ENCODE measurements around the gene SMARCA4.

Gene SMARCA4

DNA sequence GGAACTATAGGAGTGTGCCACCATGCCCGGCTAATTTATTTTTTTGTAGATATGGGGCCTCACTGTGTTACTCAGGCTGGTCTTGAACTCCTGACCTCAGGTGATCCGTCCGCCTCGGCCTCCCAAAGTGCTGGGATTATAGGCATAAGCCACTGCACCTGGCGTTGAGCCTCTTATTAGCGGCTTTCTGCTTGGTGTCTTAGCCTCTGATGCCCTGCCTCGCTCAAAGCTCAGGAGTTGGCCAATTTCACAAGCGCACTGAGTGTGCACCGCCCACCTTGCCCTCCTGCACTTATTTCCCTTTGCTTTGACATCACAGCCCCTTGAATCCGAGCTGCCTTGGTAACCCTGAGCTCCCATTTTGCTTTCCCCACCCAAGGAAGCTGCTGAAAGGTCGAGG lies 42.5 kb upstream of the SMARCA4 start:
- CTCF ChIA-PET, result interaction anchor here (1.2 kb wide), 1 partner anchor 41 kb away, joined by 3 read pairs; no protein-coding TSS in a partner anchor
- POLR2A ChIA-PET, result no interaction called here
- WGBS (ENCODE audit: insufficient coverage), result 92% methylated on average over 11 of the region's 11 CpGs

DNA sequence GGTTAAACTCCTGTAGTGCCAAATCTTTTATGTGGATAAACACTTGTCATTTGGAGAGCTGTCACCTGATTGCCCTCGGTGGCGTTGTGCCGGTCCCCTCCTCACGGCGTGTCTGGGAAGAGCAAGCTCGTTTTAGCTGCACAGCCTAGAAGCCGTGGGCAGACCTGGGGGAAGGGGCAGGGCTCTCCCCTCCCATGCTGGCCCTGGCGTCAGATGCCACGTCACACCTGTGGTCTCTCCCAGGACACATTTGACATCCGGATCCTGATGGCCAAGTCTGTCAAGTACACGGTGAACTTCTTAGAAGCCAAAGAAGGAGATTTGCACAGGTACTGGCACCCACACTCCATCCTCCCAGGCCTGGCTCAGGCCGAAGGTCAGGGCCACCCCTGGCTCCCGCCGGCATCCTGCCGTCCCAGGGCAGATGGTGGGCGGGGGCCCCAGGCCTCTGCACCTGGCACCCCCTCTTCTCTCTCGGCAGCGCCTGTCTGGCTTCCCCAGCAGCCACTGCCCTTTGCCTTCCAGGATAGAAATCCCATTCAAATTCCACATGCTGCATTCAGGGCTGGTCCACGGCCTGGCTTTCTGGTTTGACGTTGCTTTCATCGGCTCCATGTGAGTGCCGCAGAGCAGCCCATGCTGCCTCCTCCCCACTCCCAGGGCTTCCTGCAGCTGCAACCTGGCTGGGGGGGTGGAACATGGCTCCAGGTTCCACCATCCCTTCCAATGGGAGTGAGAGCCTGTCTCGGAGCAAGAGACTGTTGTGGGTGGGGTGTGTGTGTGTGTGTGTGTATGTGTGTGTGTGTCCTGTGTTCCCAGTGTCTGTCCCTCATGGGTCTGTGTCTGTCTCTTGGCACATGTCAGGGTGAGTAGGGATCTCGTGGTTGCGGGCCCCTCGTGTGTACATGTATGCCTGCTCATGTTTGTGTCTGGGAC lies 41.2 kb upstream of the SMARCA4 start:
- ChIA-PET POLR2A (no interaction called here), CTCF (interaction anchor here (0.6 to 1.2 kb wide), 2 partner anchors 42 to 61 kb away, joined by 3 read pairs; no protein-coding TSS in a partner anchor)
- H3K9me3 ChIP-seq (ENCODE audit: control extremely low read depth in 1 of 5, control insufficient read depth in 4 of 5, insufficient read depth in 2 of 5, low read depth in 1 of 5, low read length in 4 of 5), result no peaks in the 10 kb centered on the region
- DNase-seq, result no peak
- H3K27me3 ChIP-seq (replicated peaks in 2 of 5; ENCODE audit: control insufficient read depth in 4 of 5, insufficient read depth in 5 of 5, low read length in 4 of 5), result no peaks in the 10 kb centered on the region
- H3K4me3 ChIP-seq (ENCODE audit: control insufficient read depth in 1 of 7, extremely low read depth in 1 of 7, insufficient read depth in 4 of 7, low read depth in 2 of 7, low read length in 6 of 7), result no peak overlapping the region
- H3K27ac ChIP-seq (ENCODE audit: insufficient read depth in 1 of 2, low read depth in 1 of 2, low read length in 2 of 2, poor library complexity in 1 of 2, severe bottlenecking in 2 of 2), result no peak overlapping the region
- WGBS (ENCODE audit: insufficient coverage), result 93% methylated on average over 23 of the region's 26 CpGs
- H3K36me3 ChIP-seq (ENCODE audit: control insufficient read depth in 4 of 4, insufficient read depth in 4 of 4, low read length in 3 of 4), result peaks cover 7 to 79% (median 49%) of the 10 kb centered on the region in 4 experiments
- H3K4me1 ChIP-seq (ENCODE audit: control extremely low read depth in 1 of 4, control insufficient read depth in 4 of 4, insufficient read depth in 4 of 4, low read length in 3 of 4), result no peaks in the 10 kb centered on the region

More for the DNA sequence above, 42.5 kb upstream of the SMARCA4 start:
- H3K36me3 ChIP-seq (ENCODE audit: control insufficient read depth in 4 of 4, insufficient read depth in 4 of 4, low read length in 3 of 4), result peaks cover 8 to 76% (median 47%) of the 10 kb centered on the region in 4 experiments
- no peaks in the 10 kb centered on the region for H3K27me3 ChIP-seq (replicated peaks in 2 of 5; ENCODE audit: control insufficient read depth in 4 of 5, insufficient read depth in 5 of 5, low read length in 4 of 5)
- no peak for DNase-seq
- H3K4me1 ChIP-seq (ENCODE audit: control extremely low read depth in 1 of 4, control insufficient read depth in 4 of 4, insufficient read depth in 4 of 4, low read length in 3 of 4), result no peaks in the 10 kb centered on the region
- H3K9me3 ChIP-seq (ENCODE audit: control extremely low read depth in 1 of 5, control insufficient read depth in 4 of 5, insufficient read depth in 2 of 5, low read depth in 1 of 5, low read length in 4 of 5), result no peaks in the 10 kb centered on the region
- no peak overlapping the region for H3K27ac ChIP-seq (ENCODE audit: insufficient read depth in 1 of 2, low read depth in 1 of 2, low read length in 2 of 2, poor library complexity in 1 of 2, severe bottlenecking in 2 of 2)
- H3K4me3 ChIP-seq (ENCODE audit: control insufficient read depth in 1 of 7, extremely low read depth in 1 of 7, insufficient read depth in 4 of 7, low read depth in 2 of 7, low read length in 6 of 7), result no peak overlapping the region

DNA sequence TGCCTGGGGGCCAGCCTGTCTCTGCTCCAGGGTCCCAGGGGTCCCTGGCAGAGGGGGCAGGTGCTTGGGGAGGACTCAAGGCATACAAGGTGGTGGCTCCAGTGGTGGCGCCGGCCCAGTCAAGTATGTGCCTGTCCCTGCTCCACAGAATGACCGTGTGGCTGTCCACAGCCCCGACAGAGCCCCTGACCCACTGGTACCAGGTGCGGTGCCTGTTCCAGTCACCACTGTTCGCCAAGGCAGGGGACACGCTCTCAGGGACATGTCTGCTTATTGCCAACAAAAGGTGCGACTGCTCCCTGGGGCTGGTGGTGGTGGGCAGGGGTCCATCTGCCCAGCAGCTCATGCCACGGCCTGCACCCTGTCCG lies 40.6 kb upstream of the SMARCA4 start:
- WGBS (ENCODE audit: insufficient coverage), result 96% methylated on average over 10 of the region's 10 CpGs

DNA sequence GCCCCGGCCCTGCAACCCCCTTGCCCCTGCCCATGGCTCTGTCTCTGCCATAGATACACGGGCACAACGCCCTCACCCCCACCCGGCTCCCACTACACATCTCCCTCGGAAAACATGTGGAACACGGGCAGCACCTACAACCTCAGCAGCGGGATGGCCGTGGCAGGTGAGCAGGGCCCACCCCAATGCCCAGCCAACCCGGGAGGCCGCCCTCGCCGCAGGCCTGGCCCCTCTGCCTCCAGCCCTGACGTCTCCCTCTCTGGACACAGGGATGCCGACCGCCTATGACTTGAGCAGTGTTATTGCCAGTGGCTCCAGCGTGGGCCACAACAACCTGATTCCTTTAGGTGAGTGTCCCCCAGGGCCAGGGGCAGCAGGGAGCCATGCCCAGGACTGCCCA lies 40.0 kb upstream of the SMARCA4 start:
- Histone ChIP-seq H3K4me1 (ENCODE audit: control extremely low read depth in 1 of 4, control insufficient read depth in 4 of 4, insufficient read depth in 4 of 4, low read length in 3 of 4) (no peaks in the 10 kb centered on the region), H3K27ac (ENCODE audit: insufficient read depth in 1 of 2, low read depth in 1 of 2, low read length in 2 of 2, poor library complexity in 1 of 2, severe bottlenecking in 2 of 2) (no peak overlapping the region), H3K4me3 (ENCODE audit: control insufficient read depth in 1 of 7, extremely low read depth in 1 of 7, insufficient read depth in 4 of 7, low read depth in 2 of 7, low read length in 6 of 7) (no peak overlapping the region), H3K36me3 (ENCODE audit: control insufficient read depth in 4 of 4, insufficient read depth in 4 of 4, low read length in 3 of 4) (peaks cover 10 to 79% (median 50%) of the 10 kb centered on the region in 4 experiments), H3K9me3 (ENCODE audit: control extremely low read depth in 1 of 5, control insufficient read depth in 4 of 5, insufficient read depth in 2 of 5, low read depth in 1 of 5, low read length in 4 of 5) (no peaks in the 10 kb centered on the region), H3K27me3 (replicated peaks in 2 of 5; ENCODE audit: control insufficient read depth in 4 of 5, insufficient read depth in 5 of 5, low read length in 4 of 5) (no peaks in the 10 kb centered on the region)
- 96% methylated on average over 15 of the region's 16 CpGs for WGBS (ENCODE audit: insufficient coverage)
- ChIA-PET CTCF (no interaction called here), POLR2A (no interaction called here)
- DNase-seq, result no peak

More for the DNA sequence above, 40.6 kb upstream of the SMARCA4 start:
- Histone ChIP-seq H3K4me1 (ENCODE audit: control extremely low read depth in 1 of 4, control insufficient read depth in 4 of 4, insufficient read depth in 4 of 4, low read length in 3 of 4) (no peaks in the 10 kb centered on the region), H3K27me3 (replicated peaks in 2 of 5; ENCODE audit: control insufficient read depth in 4 of 5, insufficient read depth in 5 of 5, low read length in 4 of 5) (no peaks in the 10 kb centered on the region), H3K36me3 (ENCODE audit: control insufficient read depth in 4 of 4, insufficient read depth in 4 of 4, low read length in 3 of 4) (peaks cover 7 to 76% (median 50%) of the 10 kb centered on the region in 4 experiments), H3K27ac (ENCODE audit: insufficient read depth in 1 of 2, low read depth in 1 of 2, low read length in 2 of 2, poor library complexity in 1 of 2, severe bottlenecking in 2 of 2) (no peak overlapping the region), H3K4me3 (ENCODE audit: control insufficient read depth in 1 of 7, extremely low read depth in 1 of 7, insufficient read depth in 4 of 7, low read depth in 2 of 7, low read length in 6 of 7) (no peak overlapping the region), H3K9me3 (ENCODE audit: control extremely low read depth in 1 of 5, control insufficient read depth in 4 of 5, insufficient read depth in 2 of 5, low read depth in 1 of 5, low read length in 4 of 5) (no peaks in the 10 kb centered on the region)
- CTCF ChIA-PET, result interaction anchor here (0.6 kb wide), 1 partner anchor 61 kb away, joined by 3 read pairs; no protein-coding TSS in a partner anchor
- DNase-seq, result no peak
- POLR2A ChIA-PET, result no interaction called here

DNA sequence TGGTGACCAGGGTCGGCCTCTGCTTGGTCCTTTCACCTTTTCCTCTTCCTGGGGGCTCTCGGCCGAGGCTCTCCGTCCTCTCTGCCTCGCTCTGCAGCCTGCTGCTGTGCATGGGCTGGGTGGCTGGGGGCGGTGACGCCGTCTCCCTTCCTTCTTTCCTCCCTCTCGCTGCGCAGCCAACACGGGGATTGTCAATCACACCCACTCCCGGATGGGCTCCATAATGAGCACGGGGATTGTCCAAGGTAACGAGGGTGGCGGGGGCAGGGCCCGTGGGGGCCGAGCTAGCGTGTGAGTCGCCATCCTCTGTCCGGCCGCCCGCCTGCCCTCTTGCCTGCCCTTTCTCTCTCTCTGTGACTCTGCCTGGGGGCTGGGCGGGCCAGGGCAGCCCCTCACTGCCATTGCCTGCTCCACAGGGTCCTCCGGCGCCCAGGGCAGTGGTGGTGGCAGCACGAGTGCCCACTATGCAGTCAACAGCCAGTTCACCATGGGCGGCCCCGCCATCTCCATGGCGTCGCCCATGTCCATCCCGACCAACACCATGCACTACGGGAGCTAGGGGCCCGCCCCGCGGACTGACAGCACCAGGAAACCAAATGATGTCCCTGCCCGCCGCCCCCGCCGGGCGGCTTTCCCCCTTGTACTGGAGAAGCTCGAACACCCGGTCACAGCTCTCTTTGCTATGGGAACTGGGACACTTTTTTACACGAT lies 39.5 kb upstream of the SMARCA4 start:
- POLR2A ChIA-PET, result no interaction called here
- H3K4me3 ChIP-seq (ENCODE audit: control insufficient read depth in 1 of 7, extremely low read depth in 1 of 7, insufficient read depth in 4 of 7, low read depth in 2 of 7, low read length in 6 of 7), result no peak overlapping the region
- WGBS (ENCODE audit: insufficient coverage), result 92% methylated on average over 36 of the region's 43 CpGs

DNA sequence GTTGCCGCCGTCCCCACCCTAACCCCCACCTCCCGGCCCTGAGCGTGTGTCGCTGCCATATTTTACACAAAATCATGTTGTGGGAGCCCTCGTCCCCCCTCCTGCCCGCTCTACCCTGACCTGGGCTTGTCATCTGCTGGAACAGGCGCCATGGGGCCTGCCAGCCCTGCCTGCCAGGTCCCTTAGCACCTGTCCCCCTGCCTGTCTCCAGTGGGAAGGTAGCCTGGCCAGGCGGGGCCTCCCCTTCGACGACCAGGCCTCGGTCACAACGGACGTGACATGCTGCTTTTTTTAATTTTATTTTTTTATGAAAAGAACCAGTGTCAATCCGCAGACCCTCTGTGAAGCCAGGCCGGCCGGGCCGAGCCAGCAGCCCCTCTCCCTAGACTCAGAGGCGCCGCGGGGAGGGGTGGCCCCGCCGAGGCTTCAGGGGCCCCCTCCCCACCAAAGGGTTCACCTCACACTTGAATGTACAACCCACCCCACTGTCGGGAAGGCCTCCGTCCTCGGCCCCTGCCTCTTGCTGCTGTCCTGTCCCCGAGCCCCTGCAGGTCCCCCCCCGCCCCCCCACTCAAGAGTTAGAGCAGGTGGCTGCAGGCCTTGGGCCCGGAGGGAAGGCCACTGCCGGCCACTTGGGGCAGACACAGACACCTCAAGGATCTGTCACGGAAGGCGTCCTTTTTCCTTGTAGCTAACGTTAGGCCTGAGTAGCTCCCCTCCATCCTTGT lies 38.8 kb upstream of the SMARCA4 start:
- Histone ChIP-seq H3K9me3 (ENCODE audit: control extremely low read depth in 1 of 5, control insufficient read depth in 4 of 5, insufficient read depth in 2 of 5, low read depth in 1 of 5, low read length in 4 of 5) (no peaks in the 10 kb centered on the region), H3K4me3 (ENCODE audit: control insufficient read depth in 1 of 7, extremely low read depth in 1 of 7, insufficient read depth in 4 of 7, low read depth in 2 of 7, low read length in 6 of 7) (no peak overlapping the region), H3K27me3 (replicated peaks in 2 of 5; ENCODE audit: control insufficient read depth in 4 of 5, insufficient read depth in 5 of 5, low read length in 4 of 5) (no peaks in the 10 kb centered on the region), H3K27ac (ENCODE audit: insufficient read depth in 1 of 2, low read depth in 1 of 2, low read length in 2 of 2, poor library complexity in 1 of 2, severe bottlenecking in 2 of 2) (no peak overlapping the region), H3K4me1 (ENCODE audit: control extremely low read depth in 1 of 4, control insufficient read depth in 4 of 4, insufficient read depth in 4 of 4, low read length in 3 of 4) (no peaks in the 10 kb centered on the region), H3K36me3 (ENCODE audit: control insufficient read depth in 4 of 4, insufficient read depth in 4 of 4, low read length in 3 of 4) (peaks cover 6 to 69% (median 46%) of the 10 kb centered on the region in 4 experiments)
- ChIA-PET CTCF (no interaction called here), POLR2A (no interaction called here)
- no peak for DNase-seq
- WGBS (ENCODE audit: insufficient coverage), result 93% methylated on average over 21 of the region's 33 CpGs

More for the DNA sequence above, 39.5 kb upstream of the SMARCA4 start:
- DNase-seq, result no peak
- CTCF ChIA-PET, result no interaction called here
- Histone ChIP-seq H3K27me3 (replicated peaks in 2 of 5; ENCODE audit: control insufficient read depth in 4 of 5, insufficient read depth in 5 of 5, low read length in 4 of 5) (no peaks in the 10 kb centered on the region), H3K4me1 (ENCODE audit: control extremely low read depth in 1 of 4, control insufficient read depth in 4 of 4, insufficient read depth in 4 of 4, low read length in 3 of 4) (no peaks in the 10 kb centered on the region), H3K27ac (ENCODE audit: insufficient read depth in 1 of 2, low read depth in 1 of 2, low read length in 2 of 2, poor library complexity in 1 of 2, severe bottlenecking in 2 of 2) (no peak overlapping the region), H3K36me3 (ENCODE audit: control insufficient read depth in 4 of 4, insufficient read depth in 4 of 4, low read length in 3 of 4) (peaks cover 10 to 74% (median 48%) of the 10 kb centered on the region in 4 experiments), H3K9me3 (ENCODE audit: control extremely low read depth in 1 of 5, control insufficient read depth in 4 of 5, insufficient read depth in 2 of 5, low read depth in 1 of 5, low read length in 4 of 5) (no peaks in the 10 kb centered on the region)
